HK-2 (cell line): Measurements from ENCODE around the gene FZD4.
"Not testable (repeated sequence)": the region's sequence is repeated elsewhere in the genome, so short reads cannot be mapped to it uniquely, and the experiment has no call there.

Experiments
- DNase-seq: peaks from one replicate; pipeline ENCODE4 v3.0.0-alpha.2; 2018; ENCODE audit not compliant: unreplicated experiment

Gene FZD4

DNA sequence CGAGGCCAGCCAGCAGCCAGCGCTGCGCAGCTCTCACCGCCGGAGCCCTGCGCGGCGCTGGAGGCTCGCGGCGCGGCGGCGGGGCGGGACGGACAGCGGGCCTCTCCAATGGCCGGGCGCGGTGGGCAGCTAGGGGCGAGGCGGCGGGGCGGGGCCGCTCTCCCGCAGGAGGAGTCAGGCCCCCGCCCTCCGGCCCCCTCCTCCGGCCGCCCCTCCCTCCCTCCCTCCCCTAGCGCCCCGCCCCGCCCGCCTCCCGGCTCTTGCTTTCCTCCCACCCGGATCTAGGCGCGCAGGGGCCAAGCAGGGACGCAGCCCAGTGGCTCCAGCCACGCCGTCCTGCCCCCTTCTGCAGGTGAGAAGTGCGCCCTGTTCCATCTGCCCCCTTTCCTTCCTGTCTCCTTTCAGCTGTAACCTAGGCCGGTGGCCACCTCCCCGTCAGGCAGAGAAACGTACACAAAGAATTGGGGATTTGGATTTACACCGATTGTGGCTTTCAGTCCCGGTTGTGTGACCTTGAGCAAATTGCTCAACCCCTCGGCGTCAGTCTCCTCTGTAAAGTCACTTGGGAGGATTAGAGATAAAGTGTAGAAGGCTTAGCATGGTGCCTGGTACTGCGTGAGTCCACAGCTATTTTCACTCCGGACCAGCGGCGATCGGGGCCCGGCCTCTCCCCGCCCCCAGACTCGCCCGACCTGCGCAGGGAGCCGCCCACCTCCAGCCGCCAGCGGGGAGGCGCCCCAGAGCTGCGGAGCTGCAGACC lies at the start of gene FZD4:
FZD4 (minus strand) TSS at position 35 of the 760 bp plus-strand sequence. CDS start 310 bp downstream, outside the sequence.
- peak; percentile 80 for DNase-seq

DNA sequence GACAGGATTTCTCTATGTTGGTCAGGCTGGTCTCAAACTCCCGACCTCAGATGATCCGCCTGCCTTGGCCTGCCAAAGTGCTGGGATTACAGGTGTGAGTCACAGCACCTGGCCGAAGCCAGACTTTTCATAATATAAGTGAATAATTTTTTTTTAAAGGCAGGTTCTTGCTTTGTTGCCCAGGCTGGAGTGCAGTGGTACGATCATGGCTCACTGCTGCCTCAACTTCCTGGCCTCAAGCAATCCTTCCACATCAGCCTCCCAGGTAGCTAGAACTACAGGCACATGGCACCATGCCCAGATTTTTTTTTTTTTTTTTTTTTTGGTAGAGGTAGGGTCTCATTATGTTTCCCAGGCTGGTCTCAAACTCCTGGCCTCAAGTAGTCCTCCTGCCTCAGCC lies 49.1 kb upstream of the FZD4 start:
- not testable (repeated sequence) for DNase-seq

DNA sequence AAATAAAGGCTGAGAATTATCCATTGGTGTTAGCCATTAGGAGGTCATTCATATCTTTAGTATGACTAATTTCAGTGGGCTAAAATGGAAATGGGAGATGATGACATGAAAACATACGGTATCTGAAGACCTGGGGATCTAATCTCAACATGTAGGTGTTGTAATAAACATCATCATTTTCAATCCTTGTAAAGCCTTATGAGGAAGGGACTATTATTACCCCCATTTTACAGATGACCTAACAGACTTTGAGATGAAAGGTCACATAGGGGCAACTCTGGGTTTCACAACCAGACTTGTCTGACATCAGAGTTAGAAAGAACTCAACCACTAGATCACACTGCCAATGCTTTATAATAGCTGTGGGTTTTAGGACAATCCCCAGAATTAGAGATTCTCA lies 47.7 kb upstream of the FZD4 start:
- no peak for DNase-seq

- no peak for DNase-seq
Observed at GRCh38 chr11:86999859-87000753, 44.9 kb upstream of the FZD4 start.

GRCh38 chr11:86999388-86999787 lies 44.2 kb upstream of the FZD4 start:
- DNase-seq: no peak

GRCh38 chr11:86996953-86997570 lies 41.9 kb upstream of the FZD4 start:
- no peak for DNase-seq

- DNase-seq: no peak
Observed at GRCh38 chr11:86993031-86993430, 37.8 kb upstream of the FZD4 start.

- DNase-seq: not testable (repeated sequence)
Observed at GRCh38 chr11:86992340-86992739, 37.1 kb upstream of the FZD4 start.

GRCh38 chr11:86991341-86991740 lies 36.1 kb upstream of the FZD4 start:
- no peak for DNase-seq

- peak; percentile 2 for DNase-seq
Observed at GRCh38 chr11:86990515-86990914, 35.3 kb upstream of the FZD4 start.

DNA sequence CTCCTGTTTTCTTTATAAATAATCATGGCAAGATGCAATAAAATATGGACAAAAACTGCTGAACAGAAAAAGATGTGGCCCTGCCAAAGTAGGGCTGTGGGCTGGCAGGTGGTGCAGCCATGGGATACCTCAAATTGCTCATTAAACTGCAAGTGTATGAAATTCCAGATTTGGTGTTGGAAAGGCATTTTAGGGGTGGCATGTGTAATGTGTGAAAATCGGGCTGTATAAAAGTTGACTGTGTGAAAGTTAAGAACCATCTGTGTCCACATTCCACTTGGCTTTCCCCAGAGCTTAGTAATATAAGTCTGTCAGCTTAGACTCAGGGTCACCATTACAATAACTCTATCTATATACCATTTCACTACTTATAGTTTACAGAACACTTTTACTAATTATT lies 34.8 kb upstream of the FZD4 start:
- no peak for DNase-seq

GRCh38 chr11:86988351-86988881 lies 33.2 kb upstream of the FZD4 start:
- DNase-seq: no peak

- DNase-seq: no peak
Observed at GRCh38 chr11:86987679-86988078, 32.5 kb upstream of the FZD4 start.

DNA sequence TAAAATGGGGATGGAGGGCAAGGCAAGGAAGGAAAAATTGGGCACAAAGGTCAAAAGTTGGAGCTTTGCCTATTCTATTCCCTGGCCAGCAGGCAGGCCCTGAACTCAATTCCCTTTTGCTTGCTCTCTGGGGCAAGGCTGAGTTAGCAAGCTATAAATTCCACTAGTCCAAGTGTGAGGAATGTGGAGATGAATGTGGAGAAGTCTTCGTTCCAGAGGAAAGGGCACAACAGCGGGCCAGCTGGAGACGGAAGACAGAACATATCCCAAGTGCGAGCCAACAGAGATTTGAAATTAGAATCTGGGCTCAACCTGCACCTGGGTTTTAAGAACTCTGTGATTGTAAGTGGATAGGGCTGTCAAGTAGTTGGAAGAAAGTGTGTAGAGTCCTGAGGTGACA lies 29.5 kb upstream of the FZD4 start:
- no peak for DNase-seq

GRCh38 chr11:86983021-86983488 lies 27.9 kb upstream of the FZD4 start:
- no peak for DNase-seq

GRCh38 chr11:86981777-86982540 lies 26.8 kb upstream of the FZD4 start:
- DNase-seq: no peak

- DNase-seq: no peak
Observed at GRCh38 chr11:86980086-86980796, 25.0 kb upstream of the FZD4 start.

DNA sequence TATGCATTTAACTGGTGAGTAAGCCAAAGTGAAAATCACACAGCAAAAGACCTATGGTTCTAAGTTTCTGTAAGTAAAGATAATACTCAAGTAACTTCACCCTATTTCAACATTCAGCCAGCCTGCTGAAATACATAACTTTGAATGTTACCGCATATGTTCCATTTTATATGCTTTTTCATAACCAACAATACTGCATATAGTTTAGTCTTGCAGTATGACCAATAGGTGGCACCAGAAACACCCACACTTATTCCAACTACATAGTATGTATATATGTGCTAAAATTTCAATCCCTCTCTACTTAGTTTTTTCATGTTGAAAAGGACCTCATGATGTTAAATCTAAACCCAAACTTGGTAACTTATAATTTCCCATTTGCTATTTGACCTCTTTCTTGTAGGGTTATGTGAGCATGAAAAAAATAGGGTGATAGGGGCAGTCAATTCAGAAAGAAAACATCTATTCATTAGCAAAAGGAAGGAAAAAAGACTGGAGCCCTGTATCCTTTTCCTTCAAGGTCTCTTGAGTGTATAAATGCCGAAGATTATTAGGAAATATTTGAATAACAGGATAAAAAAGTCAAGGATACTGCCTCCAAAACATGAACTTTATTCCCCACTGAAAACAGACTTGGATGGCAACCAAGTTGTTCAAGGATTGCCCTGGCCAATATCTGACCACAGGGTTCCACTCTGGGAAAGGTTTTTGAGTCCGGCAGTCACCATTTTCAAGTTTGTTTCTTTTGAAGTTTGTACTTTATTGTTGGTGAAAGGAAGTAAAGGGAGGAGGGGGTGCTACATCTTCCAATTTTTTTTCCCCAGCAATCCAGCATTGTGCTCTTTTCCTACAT lies 23.8 kb upstream of the FZD4 start:
- no peak for DNase-seq

GRCh38 chr11:86978247-86978646 lies 23.1 kb upstream of the FZD4 start:
- DNase-seq: no peak
